ENCODE results near the gene GNA14. TPM values are rescaled to one million over a fixed set of nuclear protein-coding genes. Genes with fewer than 3 reads are reported as not detected.

Gene GNA14
- total and polyA plus RNA-seq, 2 donors (not counting 1 experiment from before 2014, with no cell fraction given) = 0.50 to 0.52 TPM

- Histone ChIP-seq H3K9me3 (ENCODE audit: control insufficient read depth, insufficient read depth, low read depth, low read length) (no peaks in the 10 kb centered on the region), H2AFZ (ENCODE audit: low read length) (no peak overlapping the region), H3K36me3 (ENCODE audit: control insufficient read depth, insufficient read depth, low read length) (no peaks in the 10 kb centered on the region), H3K4me3 (replicated peaks in 1 of 4; ENCODE audit: control extremely low read depth in 1 of 4, insufficient read depth in 1 of 4, low read depth in 3 of 4, low read length in 4 of 4) (no peak overlapping the region), H3K4me1 (ENCODE audit: control insufficient read depth, extremely low read depth, insufficient read depth, low read length) (no peaks in the 10 kb centered on the region), H3K9ac (ENCODE audit: insufficient read depth, low read length) (no peak overlapping the region), H3K27me3 (ENCODE audit: control insufficient read depth, insufficient read depth, low read length) (no peaks in the 10 kb centered on the region), H3K27ac (ENCODE audit: insufficient read depth, low read length) (no peak overlapping the region), H4K20me1 (ENCODE audit: control insufficient read depth, extremely low read depth, insufficient read depth, low read length) (no peaks in the 10 kb centered on the region), H3K79me2 (ENCODE audit: control insufficient read depth, insufficient read depth, low read length) (no peaks in the 10 kb centered on the region), H3K4me2 (ENCODE audit: extremely low read depth, insufficient read depth, low read length) (no peak overlapping the region)
- TF ChIP-seq CTCF (conservative IDR thresholded peaks at IDR 0.05 in 1 of 2, IDR thresholded peaks at IDR 0.05 in 1 of 2; ENCODE audit: low read depth in 1 of 2, low read length in 2 of 2) (no peak), EZH2 (IDR thresholded peaks at IDR 0.05; ENCODE audit: low read length, missing control alignments) (no peak)
- DNase-seq (ENCODE audit: low read depth in 2 of 2) = peak in 1 of 2 donors; percentile 40
Observed at GRCh38 chr9:77556396-77556795, 91.7 kb downstream of the GNA14 start.

GRCh38 chr9:77554586-77555105, 93.5 kb downstream of the GNA14 start:
- TF ChIP-seq EZH2 (IDR thresholded peaks at IDR 0.05; ENCODE audit: low read length, missing control alignments) = no peak
- TF ChIP-seq CTCF (conservative IDR thresholded peaks at IDR 0.05 in 1 of 2, IDR thresholded peaks at IDR 0.05 in 1 of 2; ENCODE audit: low read depth in 1 of 2, low read length in 2 of 2) = no peak
- no peak for DNase-seq (ENCODE audit: low read depth in 2 of 2)

GRCh38 chr9:77547106-77547730, 100.9 kb downstream of the GNA14 start:
- Histone ChIP-seq H3K9me3 (ENCODE audit: control insufficient read depth, insufficient read depth, low read depth, low read length) (no peaks in the 10 kb centered on the region), H3K36me3 (ENCODE audit: control insufficient read depth, insufficient read depth, low read length) (no peaks in the 10 kb centered on the region), H3K4me3 (replicated peaks in 1 of 4; ENCODE audit: control extremely low read depth in 1 of 4, insufficient read depth in 1 of 4, low read depth in 3 of 4, low read length in 4 of 4) (no peak overlapping the region), H2AFZ (ENCODE audit: low read length) (no peak overlapping the region), H4K20me1 (ENCODE audit: control insufficient read depth, extremely low read depth, insufficient read depth, low read length) (no peaks in the 10 kb centered on the region), H3K4me1 (ENCODE audit: control insufficient read depth, extremely low read depth, insufficient read depth, low read length) (no peaks in the 10 kb centered on the region), H3K4me2 (ENCODE audit: extremely low read depth, insufficient read depth, low read length) (no peak overlapping the region), H3K27me3 (ENCODE audit: control insufficient read depth, insufficient read depth, low read length) (no peaks in the 10 kb centered on the region), H3K27ac (ENCODE audit: insufficient read depth, low read length) (no peak overlapping the region), H3K79me2 (ENCODE audit: control insufficient read depth, insufficient read depth, low read length) (no peaks in the 10 kb centered on the region), H3K9ac (ENCODE audit: insufficient read depth, low read length) (no peak overlapping the region)
- TF ChIP-seq EZH2 (IDR thresholded peaks at IDR 0.05; ENCODE audit: low read length, missing control alignments) (no peak), CTCF (conservative IDR thresholded peaks at IDR 0.05 in 1 of 2, IDR thresholded peaks at IDR 0.05 in 1 of 2; ENCODE audit: low read depth in 1 of 2, low read length in 2 of 2) (no peak)
- no peak for DNase-seq (ENCODE audit: low read depth in 2 of 2)

More at GRCh38 chr9:77554586-77555105, 93.5 kb downstream of the GNA14 start:
- Histone ChIP-seq H3K4me3 (replicated peaks in 1 of 4; ENCODE audit: control extremely low read depth in 1 of 4, insufficient read depth in 1 of 4, low read depth in 3 of 4, low read length in 4 of 4) (no peak overlapping the region), H2AFZ (ENCODE audit: low read length) (no peak overlapping the region), H3K27me3 (ENCODE audit: control insufficient read depth, insufficient read depth, low read length) (no peaks in the 10 kb centered on the region), H3K4me2 (ENCODE audit: extremely low read depth, insufficient read depth, low read length) (no peak overlapping the region), H4K20me1 (ENCODE audit: control insufficient read depth, extremely low read depth, insufficient read depth, low read length) (no peaks in the 10 kb centered on the region), H3K27ac (ENCODE audit: insufficient read depth, low read length) (no peak overlapping the region), H3K4me1 (ENCODE audit: control insufficient read depth, extremely low read depth, insufficient read depth, low read length) (no peaks in the 10 kb centered on the region), H3K9ac (ENCODE audit: insufficient read depth, low read length) (no peak overlapping the region), H3K79me2 (ENCODE audit: control insufficient read depth, insufficient read depth, low read length) (no peaks in the 10 kb centered on the region), H3K36me3 (ENCODE audit: control insufficient read depth, insufficient read depth, low read length) (no peaks in the 10 kb centered on the region), H3K9me3 (ENCODE audit: control insufficient read depth, insufficient read depth, low read depth, low read length) (no peaks in the 10 kb centered on the region)

Measured in fibroblast of lung (primary cell).